ENCODE measurements around the gene ARPC4. TPM values are rescaled to one million over a fixed set of nuclear protein-coding genes. Genes with fewer than 3 reads are reported as not detected.

Gene ARPC4
- total and polyA plus RNA-seq, 2 of the 13 experiments (the other 11 are each of a cell fraction or from before 2014, with no cell fraction given): 30.1 to 83.6 TPM

- TF ChIP-seq ZNF788 (CRISPR knock-in tag; IDR thresholded peaks at IDR 0.05; ENCODE audit: borderline replicate concordance) (0 out of 2 replicates have a peak, but pooled peaks have one; percentile 8), ZNF777 (CRISPR knock-in tag; IDR thresholded peaks at IDR 0.05) (0 out of 2 replicates have a peak, but pooled peaks have one; percentile 37), ZNF629 (CRISPR knock-in tag; conservative IDR thresholded peaks at IDR 0.05) (peak; percentile 96), HOXA3 (CRISPR knock-in tag; IDR thresholded peaks at IDR 0.05) (peak; percentile 40; the same call in 1 of the 2 replicates), TEF (CRISPR knock-in tag; IDR thresholded peaks at IDR 0.05) (no peak), PHF21A (CRISPR knock-in tag; IDR thresholded peaks at IDR 0.05) (0 out of 2 replicates have a peak, but pooled peaks have one; percentile 39), MTF1 (CRISPR knock-in tag; IDR thresholded peaks at IDR 0.05) (0 out of 2 replicates have a peak, but pooled peaks have one; percentile 55), BHLHE40 (IDR thresholded peaks at IDR 0.05; ENCODE audit: low read length) (peak; percentile 86), HNF4A (CRISPR knock-in tag; IDR thresholded peaks at IDR 0.05) (peak; percentile 80), USF2 (IDR thresholded peaks at IDR 0.05; ENCODE audit: low read depth, low read length) (peak; percentile 94), USF2 (CRISPR knock-in tag; IDR thresholded peaks at IDR 0.05; ENCODE audit: borderline replicate concordance) (peak; percentile 92; the same call in 1 of the 2 replicates), ZNF3 (CRISPR knock-in tag; IDR thresholded peaks at IDR 0.05) (peak; percentile 33; the same call in 1 of the 2 replicates), ELF3 (CRISPR knock-in tag; IDR thresholded peaks at IDR 0.05) (peak; percentile 20; the same call in 1 of the 2 replicates), PCBP1 (IDR thresholded peaks at IDR 0.05; ENCODE audit: borderline replicate concordance, low read depth, low read length) (0 out of 2 replicates have a peak, but pooled peaks have one; percentile 41), ZHX2 (IDR thresholded peaks at IDR 0.05; ENCODE audit: low read depth) (peak; percentile 19; the same call in 1 of the 2 replicates), ZHX2 (CRISPR knock-in tag; IDR thresholded peaks at IDR 0.05; ENCODE audit: borderline replicate concordance) (no peak), JDP2 (CRISPR knock-in tag; IDR thresholded peaks at IDR 0.05; ENCODE audit: borderline replicate concordance) (no peak)
- TF ChIP-seq, protein P1, sequence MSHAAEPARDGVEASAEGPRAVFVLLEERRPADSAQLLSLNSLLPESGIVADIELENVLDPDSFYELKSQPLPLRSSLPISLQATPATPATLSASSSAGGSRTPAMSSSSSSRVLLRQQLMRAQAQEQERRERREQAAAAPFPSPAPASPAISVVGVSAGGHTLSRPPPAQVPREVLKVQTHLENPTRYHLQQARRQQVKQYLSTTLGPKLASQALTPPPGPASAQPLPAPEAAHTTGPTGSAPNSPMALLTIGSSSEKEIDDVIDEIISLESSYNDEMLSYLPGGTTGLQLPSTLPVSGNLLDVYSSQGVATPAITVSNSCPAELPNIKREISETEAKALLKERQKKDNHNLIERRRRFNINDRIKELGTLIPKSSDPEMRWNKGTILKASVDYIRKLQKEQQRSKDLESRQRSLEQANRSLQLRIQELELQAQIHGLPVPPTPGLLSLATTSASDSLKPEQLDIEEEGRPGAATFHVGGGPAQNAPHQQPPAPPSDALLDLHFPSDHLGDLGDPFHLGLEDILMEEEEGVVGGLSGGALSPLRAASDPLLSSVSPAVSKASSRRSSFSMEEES (CRISPR knock-in tag; IDR thresholded peaks at IDR 0.05): peak; percentile 51; the same call in 1 of the 2 replicates
- TF ChIP-seq, protein P2, sequence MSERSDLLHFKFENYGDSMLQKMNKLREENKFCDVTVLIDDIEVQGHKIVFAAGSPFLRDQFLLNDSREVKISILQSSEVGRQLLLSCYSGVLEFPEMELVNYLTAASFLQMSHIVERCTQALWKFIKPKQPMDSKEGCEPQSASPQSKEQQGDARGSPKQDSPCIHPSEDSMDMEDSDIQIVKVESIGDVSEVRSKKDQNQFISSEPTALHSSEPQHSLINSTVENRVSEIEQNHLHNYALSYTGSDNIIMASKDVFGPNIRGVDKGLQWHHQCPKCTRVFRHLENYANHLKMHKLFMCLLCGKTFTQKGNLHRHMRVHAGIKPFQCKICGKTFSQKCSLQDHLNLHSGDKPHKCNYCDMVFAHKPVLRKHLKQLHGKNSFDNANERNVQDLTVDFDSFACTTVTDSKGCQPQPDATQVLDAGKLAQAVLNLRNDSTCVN (CRISPR knock-in tag; IDR thresholded peaks at IDR 0.05; ENCODE audit: borderline replicate concordance): peak; percentile 20; the same call in 1 of the 2 replicates
Measured at GRCh38 chr3:9770276-9770812, 22.5 kb upstream of the ARPC4 start (continued).

Data from HepG2 (cell line).